WERI-Rb-1 (cell line): ENCODE data around the gene NKX2-2.
"Not testable (repeated sequence)": the region's sequence is repeated elsewhere in the genome, so short reads cannot be mapped to it uniquely, and the experiment has no call there.

Experiments used
- DNase-seq: peaks from one replicate; pipeline ENCODE4 v3.0.0-alpha.2; 2020
- H3K27ac ChIP-seq: fragments of 250-450 bp; sonication (Bioruptor Pico); 2 replicates; pipeline ENCODE4 v1.5.1; 2020; ENCODE audit warnings: mild to moderate bottlenecking, moderate library complexity
- H3K27me3 ChIP-seq: fragments of 250-450 bp; sonication (Bioruptor Pico); 2 replicates; pipeline ENCODE4 v1.5.1; 2021; ENCODE audit warnings: mild to moderate bottlenecking, low read depth, moderate library complexity; ENCODE audit not compliant: insufficient read depth, severe bottlenecking
- H3K36me3 ChIP-seq: fragments of 250-450 bp; sonication (Bioruptor Pico); 2 replicates; pipeline ENCODE4 v1.5.1; 2020; ENCODE audit warnings: mild to moderate bottlenecking, moderate library complexity
- H3K4me3 ChIP-seq: 2 replicates; pipeline ENCODE4 v1.5.1; 2011; ENCODE audit warnings: low read depth, mild to moderate bottlenecking, control low read depth, low read length
- H3K9me3 ChIP-seq: fragments of 250-450 bp; sonication (Bioruptor Pico); 2 replicates; pipeline ENCODE4 v1.5.1; 2021; ENCODE audit warnings: mild to moderate bottlenecking, moderate library complexity; ENCODE audit not compliant: severe bottlenecking
- CTCF ChIP-seq: IDR thresholded peaks from 2 replicates; pipeline ENCODE4 v1.5.1; 2011; ENCODE audit warnings: low read depth, mild to moderate bottlenecking, control low read depth, inconsistent platforms, low read length

The NKX2-2 gene

GRCh38 chr20:21498195-21498594, 15.7 kb downstream of the NKX2-2 start:
- H3K9me3 ChIP-seq = no peaks in the 10 kb centered on the region
- peaks cover 83% of the 10 kb centered on the region for H3K27me3 ChIP-seq
- H3K36me3 ChIP-seq = no peaks in the 10 kb centered on the region
- no peak overlapping the region for H3K27ac ChIP-seq
- no peak for DNase-seq
- TF ChIP-seq CTCF = no peak
- no peak overlapping the region for H3K4me3 ChIP-seq

- H3K9me3 ChIP-seq = no peaks in the 10 kb centered on the region
- peaks cover 69% of the 10 kb centered on the region for H3K27me3 ChIP-seq
- no peak overlapping the region for H3K4me3 ChIP-seq
- H3K27ac ChIP-seq = no peak overlapping the region
- DNase-seq = no peak
- TF ChIP-seq CTCF = no peak
- no peaks in the 10 kb centered on the region for H3K36me3 ChIP-seq
Measured at GRCh38 chr20:21496452-21496851, 17.4 kb downstream of the NKX2-2 start.

GRCh38 chr20:21493049-21493448, 20.8 kb downstream of the NKX2-2 start:
- Histone ChIP-seq H3K27ac (no peak overlapping the region), H3K9me3 (no peaks in the 10 kb centered on the region), H3K4me3 (no peak overlapping the region), H3K36me3 (no peaks in the 10 kb centered on the region), H3K27me3 (peaks cover 65% of the 10 kb centered on the region)
- TF ChIP-seq CTCF = no peak
- no peak for DNase-seq

- Histone ChIP-seq H3K36me3 (no peaks in the 10 kb centered on the region), H3K27me3 (peaks cover 66% of the 10 kb centered on the region), H3K4me3 (no peak overlapping the region), H3K9me3 (no peaks in the 10 kb centered on the region), H3K27ac (no peak overlapping the region)
- DNase-seq = no peak
- TF ChIP-seq CTCF = no peak
Measured at GRCh38 chr20:21490105-21490504, 23.8 kb downstream of the NKX2-2 start.

- H3K27me3 ChIP-seq = peaks cover 38% of the 10 kb centered on the region
- H3K36me3 ChIP-seq, H3K9me3 ChIP-seq, DNase-seq, H3K4me3 ChIP-seq, H3K27ac ChIP-seq: not testable (repeated sequence)
Measured at GRCh38 chr20:21480144-21480543, 33.7 kb downstream of the NKX2-2 start.

GRCh38 chr20:21465799-21466198, 48.1 kb downstream of the NKX2-2 start:
- Histone ChIP-seq H3K4me3 (no peak overlapping the region), H3K27me3 (peaks cover 51% of the 10 kb centered on the region), H3K36me3 (no peaks in the 10 kb centered on the region), H3K9me3 (no peaks in the 10 kb centered on the region), H3K27ac (no peak overlapping the region)
- no peak for DNase-seq
- no peak for TF ChIP-seq CTCF
